H1 (cell line): Measurements from ENCODE around the gene TRAPPC5. TPM values are rescaled to one million over a fixed set of nuclear protein-coding genes. Genes with fewer than 3 reads are reported as not detected.

Experiments
- CTCF ChIA-PET: fragments of 300-600 bp; sonication (Branson Sonifier 250); formaldehyde crosslinking; loops from one replicate; lab custom pipeline; 2021; ENCODE audit not compliant: partially characterized antibody; lab: Charles Lee
- POLR2A ChIA-PET: fragments of 300-600 bp; sonication (Branson Sonifier 250); formaldehyde crosslinking; loops from one replicate; lab custom pipeline; 2021; ENCODE audit warnings: inconsistent platforms; ENCODE audit not compliant: partially characterized antibody; lab: Charles Lee
- DNase-seq, 2 experiments: peaks; one replicate each; pipeline versions ENCODE4 v3.0.0 to v3.0.0-alpha.2; 2010 to 2022; ENCODE audit warnings: low spot score in 2 of 2, low read depth in 1 of 2, mixed read lengths in 1 of 2
- FAIRE-seq: peaks from 2 replicates; lab custom pipeline; 2011; peaks lifted over from hg19 to GRCh38; lab: Jason Lieb, UNC
- H2AFZ ChIP-seq: 2 replicates; pipeline ENCODE4 v1.8.1; 2012; ENCODE audit warnings: low read length, inconsistent platforms
- H2AK5ac ChIP-seq: 2 replicates; pipeline ENCODE4 v1.6.1; 2013; ENCODE audit warnings: low read depth, low read length
- H2BK120ac ChIP-seq: replicated peaks from 2 replicates; pipeline ENCODE3; 2013; ENCODE audit warnings: low read depth, low read length, inconsistent platforms
- H2BK12ac ChIP-seq: 2 replicates; pipeline ENCODE4 v1.6.1; 2013; ENCODE audit warnings: low read depth, low read length
- H2BK15ac ChIP-seq: 2 replicates; pipeline ENCODE4 v1.6.1; 2013; ENCODE audit warnings: low read length
- H2BK20ac ChIP-seq: 2 replicates; pipeline ENCODE4 v1.6.1; 2013; ENCODE audit warnings: low read length
- H2BK5ac ChIP-seq: 2 replicates; pipeline ENCODE4 v1.6.1; 2013; ENCODE audit warnings: low read depth, low read length
- H3K14ac ChIP-seq: 2 replicates; pipeline ENCODE4 v1.6.1; 2013; ENCODE audit warnings: inconsistent platforms; ENCODE audit not compliant: insufficient read length
- H3K18ac ChIP-seq: 2 replicates; pipeline ENCODE4 v1.6.1; 2013; ENCODE audit warnings: low read length; ENCODE audit errors: extremely low read depth
- H3K23ac ChIP-seq: 2 replicates; pipeline ENCODE4 v1.6.1; 2013; ENCODE audit warnings: inconsistent platforms; ENCODE audit not compliant: insufficient read length
- H3K23me2 ChIP-seq: 2 replicates; pipeline ENCODE4 v1.6.1; 2013; ENCODE audit warnings: low read depth, low read length
- H3K27ac ChIP-seq: 2 replicates; pipeline ENCODE4 v1.6.1; 2011; ENCODE audit warnings: low read depth, low read length, inconsistent platforms
- H3K27me3 ChIP-seq, 4 experiments: replicated peaks in 1 of 4; 1 replicate in 1 of 4; 2 replicates in 3 of 4; pipeline versions ENCODE4 v1.6.1 to v1.8.1; 2011 to 2013; ENCODE audit warnings: low read length in 3 of 4, mild to moderate bottlenecking in 3 of 4, inconsistent platforms in 2 of 4, mixed read lengths in 2 of 4, moderate library complexity in 1 of 4; ENCODE audit not compliant: control insufficient read depth in 3 of 4, insufficient read depth in 3 of 4; ENCODE audit errors: extremely low read depth in 1 of 4
- H3K36me3 ChIP-seq, 4 experiments: 2 replicates each; pipeline versions ENCODE4 v1.6.1 to v1.8.1; 2011 to 2013; ENCODE audit warnings: mild to moderate bottlenecking in 4 of 4, low read length in 3 of 4, moderate library complexity in 2 of 4, control low read depth in 1 of 4, inconsistent platforms in 1 of 4; ENCODE audit not compliant: insufficient read depth in 4 of 4, control insufficient read depth in 2 of 4
- H3K4ac ChIP-seq: replicated peaks from 2 replicates; pipeline ENCODE3; 2013; ENCODE audit warnings: low read length, low read depth, mixed read lengths, inconsistent platforms; ENCODE audit not compliant: insufficient read length
- H3K4me1 ChIP-seq, 4 experiments: replicated peaks in 1 of 4; 1 replicate in 1 of 4; 2 replicates in 3 of 4; pipeline versions ENCODE4 v1.6.1 to v1.8.1; 2011 to 2013; ENCODE audit warnings: low read length in 3 of 4, inconsistent platforms in 2 of 4, mixed read lengths in 1 of 4; ENCODE audit not compliant: insufficient read depth in 4 of 4, control insufficient read depth in 3 of 4
- H3K4me2 ChIP-seq, 2 experiments: 2 replicates each; pipeline versions ENCODE4 v1.6.1 to v1.8.1; 2011 to 2013; ENCODE audit warnings: low read depth in 2 of 2, low read length in 2 of 2, control low read depth in 1 of 2, inconsistent platforms in 1 of 2, mild to moderate bottlenecking in 1 of 2; ENCODE audit not compliant: insufficient read depth in 1 of 2
- H3K4me3 ChIP-seq, 4 experiments: fragments of 200-600, 300-600 bp in 1 of 4; sonication (generic), shearing (Covaris generic), sonication (Bioruptor Twin) in 1 of 4; 2 replicates each; pipeline versions ENCODE4 v1.5.1 to v1.8.1; 2011 to 2016; ENCODE audit warnings: low read length in 4 of 4, low read depth in 3 of 4, control low read depth in 2 of 4, inconsistent platforms in 2 of 4, mild to moderate bottlenecking in 2 of 4, mixed read lengths in 1 of 4, moderate library complexity in 1 of 4; ENCODE audit not compliant: insufficient read depth in 2 of 4; ENCODE audit errors: extremely low read depth in 1 of 4
- H3K56ac ChIP-seq: replicated peaks from 2 replicates; pipeline ENCODE3; 2013; ENCODE audit warnings: low read depth, mild to moderate bottlenecking, mixed read lengths, low read length, inconsistent platforms; ENCODE audit not compliant: insufficient read length
- H3K79me1 ChIP-seq: 2 replicates; pipeline ENCODE4 v1.6.1; 2013; ENCODE audit warnings: low read depth, low read length, control low read depth
- H3K79me2 ChIP-seq, 2 experiments: 2 replicates each; pipeline versions ENCODE4 v1.6.1 to v1.8.1; 2012 to 2013; ENCODE audit warnings: low read length in 2 of 2, mild to moderate bottlenecking in 2 of 2, inconsistent platforms in 1 of 2; ENCODE audit not compliant: insufficient read depth in 2 of 2, control insufficient read depth in 1 of 2
- H3K9ac ChIP-seq, 4 experiments: replicated peaks in 1 of 4; 1 replicate in 1 of 4; 2 replicates in 3 of 4; pipeline versions ENCODE4 v1.6.1 to v1.8.1; 2011 to 2013; ENCODE audit warnings: low read depth in 3 of 4, low read length in 3 of 4, control low read depth in 2 of 4, mild to moderate bottlenecking in 2 of 4, moderate library complexity in 2 of 4, inconsistent platforms in 1 of 4; ENCODE audit errors: extremely low read depth in 1 of 4
- H3K9me3 ChIP-seq, 2 experiments: 2 replicates each; pipeline versions ENCODE4 v1.6.1 to v1.8.1; 2012 to 2013; ENCODE audit warnings: mild to moderate bottlenecking in 2 of 2, moderate library complexity in 2 of 2, control low read depth in 1 of 2, inconsistent platforms in 1 of 2, low read depth in 1 of 2, low read length in 1 of 2, mixed read lengths in 1 of 2; ENCODE audit not compliant: insufficient read depth in 2 of 2
- H4K20me1 ChIP-seq, 2 experiments: replicated peaks in 1 of 2; 2 replicates each; pipeline versions ENCODE3 to v1.8.1; 2011 to 2013; ENCODE audit warnings: inconsistent platforms in 2 of 2, low read length in 2 of 2, mild to moderate bottlenecking in 1 of 2; ENCODE audit not compliant: insufficient read depth in 2 of 2, control insufficient read depth in 1 of 2
- H4K5ac ChIP-seq: 2 replicates; pipeline ENCODE4 v1.6.1; 2013; ENCODE audit warnings: low read length, low read depth, mixed read lengths, inconsistent platforms; ENCODE audit not compliant: insufficient read length
- H4K8ac ChIP-seq: 2 replicates; pipeline ENCODE4 v1.8.0; 2013; ENCODE audit warnings: mild to moderate bottlenecking, moderate library complexity, low read length, inconsistent platforms; ENCODE audit not compliant: insufficient read depth; ENCODE audit errors: extremely low read depth
- H4K91ac ChIP-seq: replicated peaks from 2 replicates; pipeline ENCODE3; 2013; ENCODE audit warnings: low read length, mixed read lengths, inconsistent platforms; ENCODE audit not compliant: insufficient read length
- ASH2L ChIP-seq: fragments of 200-600, 300-600 bp; sonication (generic); IDR thresholded peaks from one replicate; pipeline ENCODE4 v1.7.1; 2017; ENCODE audit warnings: low read length
- CBX8 ChIP-seq: fragments of 300-800, 300-1000 bp; sonication (generic); IDR thresholded peaks from 2 replicates; pipeline ENCODE4 v1.7.1; 2016; ENCODE audit warnings: low read depth, low read length, borderline replicate concordance
- CREB1 ChIP-seq: IDR thresholded peaks from 2 replicates; pipeline ENCODE4 v1.6.1; 2012; ENCODE audit warnings: inconsistent platforms
- JUN ChIP-seq: IDR thresholded peaks from 2 replicates; pipeline ENCODE4 v1.6.1; 2011; ENCODE audit warnings: low read depth, mild to moderate bottlenecking, improper control_type of control experiment, low read length
- WGBS, 2 experiments: shearing (Covaris generic) in 1 of 2; methylation state at CpG; one replicate each; pipeline versions ENCODE4 v1.1.6 to v1.1.7; 2013 to 2015; ENCODE audit warnings: low lambda C conversion rate in 2 of 2, mixed read lengths in 2 of 2, inconsistent platforms in 1 of 2, low coverage in 1 of 2, missing lambda C conversion rate in 1 of 2; ENCODE audit not compliant: insufficient replicate concordance in 2 of 2, insufficient coverage in 1 of 2, insufficient read length in 1 of 2; ENCODE audit errors: extremely low coverage in 1 of 2, missing lambda C conversion rate in 1 of 2; 5-methylcytosine and 5-hydroxymethylcytosine counted together
- polyA plus RNA-seq, 7 experiments: library from polyadenylated mRNA; depleted of rRNA in 3 of 7; stranded (reverse) in 5 of 7; unstranded in 2 of 7; fragments of >200 nt in 5 of 7; fragments of 200-250 nt in 2 of 7; gene quantifications; 1 replicate in 5 of 7; 2 replicates in 1 of 7; 4 replicates in 1 of 7; pipeline versions ENCODE4 v1.2.1 to v1.2.3, GENCODE V29; 2011 to 2013; ENCODE audit warnings: missing spikeins in 2 of 7, mixed read lengths in 2 of 7
- total RNA-seq: library from RNA; stranded (reverse); fragmentation: NEBNext Ultra II Directional; extraction: Animal tissue kit (Norgen Biotek cat#: 25700); gene quantifications from 2 replicates; pipeline ENCODE4 v1.2.1, GENCODE V29; 2021

TRAPPC5 gene
- total and polyA plus RNA-seq, 2 of the 8 experiments (the other 6 are each of a cell fraction or from before 2014, with no cell fraction given), result 109 to 120 TPM

GRCh38 chr19:7682175-7682855 is 1.7 kb downstream of the TRAPPC5 start:
- H3K56ac ChIP-seq, result no peak overlapping the region
- H2BK120ac ChIP-seq, result no peak overlapping the region
- 92% methylated on average over 61 of the region's 74 CpGs; no CpG with 5 or more reads in 1 of the 2 experiments for WGBS, 2 experiments
- H2BK12ac ChIP-seq, result peak overlapping the region; percentile 75; the same call in 1 of the 2 replicates
- DNase-seq (no peak), FAIRE-seq (no peak)
- CTCF ChIA-PET, result interaction anchor here (2.0 to 2.5 kb wide), 2 partner anchors 99 to 118 kb away, joined by 12 to 36 read pairs; no protein-coding TSS in a partner anchor
- POLR2A ChIA-PET, result interaction anchor here (2.1 kb wide), 1 partner anchor 39 kb away, joined by 11 read pairs; no protein-coding TSS in a partner anchor
- H3K23me2 ChIP-seq, result peaks cover 8% of the 10 kb centered on the region; the same call in 1 of the 2 replicates
- H2BK15ac ChIP-seq, result peak overlapping the region; percentile 29; the same call in 1 of the 2 replicates
- H3K4me1 ChIP-seq, result peaks cover 0 to 6% (median 4%) of the 10 kb centered on the region in 4 experiments; a peak in 5 of 7 replicates
- no peak overlapping the region for H4K5ac ChIP-seq
- peaks cover 0 to 8% of the 10 kb centered on the region in 2 experiments for H4K20me1 ChIP-seq
- no peak overlapping the region for H2AK5ac ChIP-seq
- H4K8ac ChIP-seq, result no peak overlapping the region; the same call in none of the 2 replicates
- H3K9ac ChIP-seq, result peak overlapping the region in 2 of 4 experiments; percentile 16 to 32; a peak in 1 of 7 replicates
- H3K36me3 ChIP-seq, result peaks cover 0 to 12% (median 6%) of the 10 kb centered on the region in 4 experiments; a peak in 4 of 8 replicates
- H2BK5ac ChIP-seq, result peak overlapping the region; percentile 52
- peak overlapping the region; percentile 78; the same call in 1 of the 2 replicates for H3K18ac ChIP-seq
- peak overlapping the region; percentile 57 to 80 for H3K4me2 ChIP-seq
- H3K23ac ChIP-seq, result no peak overlapping the region
- no peak overlapping the region for H3K14ac ChIP-seq
- no peak overlapping the region for H2BK20ac ChIP-seq
- H3K4me3 ChIP-seq, result peak overlapping the region; percentile 8 to 98 (median 30); a peak in 5 of 8 replicates
- no peak overlapping the region for H2AFZ ChIP-seq
- H3K27ac ChIP-seq, result peak overlapping the region; percentile 60
- H3K79me2 ChIP-seq, result peaks cover 0 to 6% of the 10 kb centered on the region in 2 experiments; a peak in 1 of 4 replicates
- peak overlapping the region; percentile 32 for H3K4ac ChIP-seq
- 0 out of 7 replicates have a peak, but pooled peaks cover 0 to 2% (median 0%) of the 10 kb centered on the region in 4 experiments for H3K27me3 ChIP-seq
- peaks cover 4% of the 10 kb centered on the region for H3K79me1 ChIP-seq
- peak overlapping the region; percentile 66 for H4K91ac ChIP-seq
- no peaks in the 10 kb centered on the region for H3K9me3 ChIP-seq
- no peak for TF ChIP-seq ASH2L
- no peak for TF ChIP-seq CBX8
- no peak for TF ChIP-seq CREB1
- TF ChIP-seq JUN, result no peak
